K562 (cell line): ENCODE measurements around the gene PUS3. TPM values are rescaled to one million over a fixed set of nuclear protein-coding genes. Genes with fewer than 3 reads are reported as not detected.

Source experiments
- ATF3 ChIP-seq, 2 experiments: fragments of 450-650 bp in 1 of 2; sonication (generic) in 1 of 2; formaldehyde crosslinking in 1 of 2; IDR thresholded peaks in 1 of 2; conservative IDR thresholded peaks in 1 of 2; 2 replicates each; pipeline versions ENCODE4 v1.6.1 to v1.8.1; 2016 to 2023; ENCODE audit warnings: mild to moderate bottlenecking in 2 of 2, moderate library complexity in 2 of 2, inconsistent platforms in 1 of 2, missing genetic modification reagents in 1 of 2
- ATF6 ChIP-seq: sonication (generic); formaldehyde crosslinking; IDR thresholded peaks from 2 replicates; pipeline ENCODE4 v1.4.0; 2020; ENCODE audit warnings: mild to moderate bottlenecking, missing genetic modification reagents
- DPF2 ChIP-seq: fragments of 450-650 bp; IDR thresholded peaks from 2 replicates; pipeline ENCODE4 v1.6.1; 2016
- GMEB1 ChIP-seq: fragments of 250-450 bp; sonication (Bioruptor Pico); IDR thresholded peaks from 2 replicates; pipeline ENCODE4 v1.4.0; 2020; ENCODE audit warnings: mild to moderate bottlenecking
- NR2C1 ChIP-seq, 2 experiments: fragments of 450-650 bp; IDR thresholded peaks; 2 replicates each; pipeline ENCODE4 v1.6.1; 2017; ENCODE audit warnings: mild to moderate bottlenecking in 2 of 2, antibody characterized with exemption in 1 of 2, inconsistent platforms in 1 of 2, missing compliant biosample characterization in 1 of 2, missing genetic modification characterization in 1 of 2
- OTX1 ChIP-seq: fragments of 450-650 bp; formaldehyde crosslinking; IDR thresholded peaks from 2 replicates; pipeline ENCODE4 v1.4.0; 2022; ENCODE audit warnings: mild to moderate bottlenecking
- PREB ChIP-seq: sonication (generic); formaldehyde crosslinking; IDR thresholded peaks from 2 replicates; pipeline ENCODE4 v1.8.1; 2023; ENCODE audit warnings: mild to moderate bottlenecking, missing genetic modification reagents
- PRPF4 ChIP-seq: fragments of 200-400 bp; formaldehyde crosslinking; IDR thresholded peaks from one replicate; pipeline ENCODE4 v1.6.1; 2017; ENCODE audit warnings: low read length, low read depth, mild to moderate bottlenecking; ENCODE audit not compliant: insufficient read depth, poor library complexity, severe bottlenecking
- STAT5B ChIP-seq: fragments of 250-450 bp; sonication (Bioruptor Pico); IDR thresholded peaks from 2 replicates; pipeline ENCODE4 v1.8.0; 2021; ENCODE audit warnings: mild to moderate bottlenecking, inconsistent platforms
- TAF7 ChIP-seq: fragments of 450-650 bp; IDR thresholded peaks from 2 replicates; pipeline ENCODE4 v1.6.1; 2016; ENCODE audit warnings: missing genetic modification characterization, missing compliant biosample characterization
- TRIM24 ChIP-seq, 2 experiments: fragments of 450-650 bp; IDR thresholded peaks; 2 replicates each; pipeline ENCODE4 v1.6.1; 2016
- TSHZ1 ChIP-seq: fragments of 250-450 bp; sonication (Bioruptor Pico); IDR thresholded peaks from 2 replicates; pipeline ENCODE4 v1.4.0; 2020; ENCODE audit warnings: mild to moderate bottlenecking, moderate library complexity
- ZFX ChIP-seq: sonication (generic); formaldehyde crosslinking; IDR thresholded peaks from 2 replicates; pipeline ENCODE4 v1.8.0; 2022; ENCODE audit warnings: mild to moderate bottlenecking, missing genetic modification reagents, moderate library complexity
- polyA plus RNA-seq, 8 experiments: library from polyadenylated mRNA; depleted of rRNA in 4 of 8; stranded (reverse) in 5 of 8; unstranded in 3 of 8; fragments of >200 nt; fragmentation: Nextera tagmentation in 2 of 8; fragmentation: Illumina TruSeq in 1 of 8; extraction: Ambion mirVana in 2 of 8; extraction: Trizol in 1 of 8; gene quantifications; 2 replicates each; pipeline versions ENCODE4 v1.2.1 to v1.2.3, GENCODE V29; 2011 to 2014; ENCODE audit warnings: inconsistent platforms in 1 of 8, missing spikeins in 1 of 8
- total RNA-seq, 7 experiments: library from RNA; depleted of rRNA in 6 of 7; stranded (reverse); fragments of >200 nt in 6 of 7; fragmentation: Illumina TruSeq in 2 of 7; extraction: Trizol in 2 of 7; gene quantifications; 2 replicates each; pipeline versions ENCODE4 v1.2.1 to v1.2.3, GENCODE V29; 2011 to 2021; ENCODE audit warnings: low replicate concordance in 1 of 7

The PUS3 gene
- total and polyA plus RNA-seq, 9 of the 15 experiments (the other 6 are each of a cell fraction or from before 2014, with no cell fraction given): 16.5 to 49.2 (median 35.9) TPM

- TF ChIP-seq NR2C1 (IDR thresholded peaks at IDR 0.05) (no peak), NR2C1 (tag; IDR thresholded peaks at IDR 0.05) (no peak), ZFX (CRISPR knock-in tag) (peak; percentile 91), OTX1 (CRISPR knock-in tag) (no peak), STAT5B (CRISPR knock-in tag) (no peak), PREB (CRISPR knock-in tag) (no peak), PRPF4 (no peak), TSHZ1 (CRISPR knock-in tag) (no peak), ATF6 (CRISPR knock-in tag) (no peak; the same call in 1 of the 2 replicates), TAF7 (tag) (peak; percentile 66), ATF3 (IDR thresholded peaks at IDR 0.05) (peak; percentile 36), ATF3 (CRISPR knock-in tag; conservative IDR thresholded peaks at IDR 0.05) (no peak), DPF2 (no peak), GMEB1 (CRISPR knock-in tag) (no peak), TRIM24 (IDR thresholded peaks at IDR 0.05) (peak in 1 of 2 experiments; percentile 26; a peak in 1 of 4 replicates)
These were observed 15.4 kb downstream of the PUS3 start, which contains the start of gene HYLS1 (continued) for GRCh38 chr11:125887373-125888324.
